ENCODE measurements around the gene OPRM1. TPM values are rescaled to one million over a fixed set of nuclear protein-coding genes. Genes with fewer than 3 reads are reported as not detected.

OPRM1 gene
- total RNA-seq, 1 experiment from 2014 or later, result not detected

DNA sequence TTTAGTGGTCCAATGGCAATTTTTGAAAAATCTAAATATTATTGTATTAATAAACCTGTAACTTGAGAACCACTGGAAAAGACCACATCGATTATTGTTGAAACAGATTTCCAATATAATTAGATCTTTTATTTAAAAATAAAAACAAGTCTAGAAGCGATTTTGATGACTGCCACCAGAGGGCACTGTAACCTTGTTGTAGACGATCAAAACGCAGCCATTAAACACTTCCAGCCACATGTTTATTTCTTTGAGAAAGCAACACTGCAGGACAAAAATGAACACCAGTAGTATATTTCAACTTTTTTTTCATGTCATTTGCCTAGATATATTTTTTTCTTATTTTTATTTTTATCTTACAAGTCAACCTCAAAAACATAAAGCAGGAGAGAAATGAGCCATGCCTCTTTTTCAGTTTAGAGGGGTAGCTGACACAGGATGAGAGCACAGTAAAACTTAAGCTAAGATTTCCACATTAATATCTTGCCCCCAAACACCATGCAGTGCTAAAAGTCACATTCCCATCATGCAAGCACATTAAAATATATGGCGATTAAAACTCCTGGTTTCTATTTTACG lies 115.4 kb downstream of the OPRM1 start:
- H3K79me2 ChIP-seq (ENCODE audit: insufficient read depth, low read length), result no peaks in the 10 kb centered on the region
- Mint-ChIP-seq H3K4me1 (peaks cover 7 to 10% of the 10 kb centered on the region in 2 experiments), H3K4me3 (no peak overlapping the region), H3K9me3 (peaks cover 11 to 14% of the 10 kb centered on the region in 2 experiments), H3K36me3 (ENCODE audit: insufficient read depth in 1 of 3, low read depth in 3 of 3) (peaks cover 4 to 13% (median 13%) of the 10 kb centered on the region in 3 experiments; a peak in 4 of 7 replicates), H3K27ac (no peak overlapping the region), H3K27me3 (ENCODE audit: low read depth) (no peaks in the 10 kb centered on the region)
- no peak overlapping the region for H3K4ac ChIP-seq (ENCODE audit: low read depth, low read length)
- DNase-seq, result no peak
- H2BK12ac ChIP-seq (ENCODE audit: insufficient read length, low read depth, low read length), result no peak overlapping the region
- H3K9ac ChIP-seq (ENCODE audit: extremely low read depth, insufficient read length, low read length), result no peak overlapping the region
- no peaks in the 10 kb centered on the region for H3K4me1 ChIP-seq (ENCODE audit: insufficient read depth, low read length)
- no peak overlapping the region for H4K5ac ChIP-seq (ENCODE audit: insufficient read length, low read depth, low read length)
- H2BK120ac ChIP-seq (ENCODE audit: low read depth, low read length, poor library complexity, severe bottlenecking), result no peak overlapping the region
- no peak overlapping the region for H3K4me2 ChIP-seq (ENCODE audit: insufficient read depth, insufficient read length, low read length)
- H3K79me1 ChIP-seq (ENCODE audit: insufficient read depth, low read depth, low read length, poor library complexity, severe bottlenecking), result no peaks in the 10 kb centered on the region
- WGBS (ENCODE audit: extremely low coverage, insufficient read length, low lambda C conversion rate), result no CpG with 5 or more reads among the region's 6 CpGs
- H3K27ac ChIP-seq (ENCODE audit: insufficient read length, low read depth, low read length), result no peak overlapping the region
- no peak overlapping the region for H3K23ac ChIP-seq (ENCODE audit: insufficient read length, low read depth, low read length)
- H2BK20ac ChIP-seq (ENCODE audit: low read depth, low read length, poor library complexity, severe bottlenecking), result no peak overlapping the region
- no peak overlapping the region for H4K8ac ChIP-seq (replicated peaks; ENCODE audit: insufficient read length, low read depth, low read length)
- H4K91ac ChIP-seq (ENCODE audit: insufficient read length, low read depth, low read length), result no peak overlapping the region
- no peak overlapping the region for H2AFZ ChIP-seq (ENCODE audit: low read length)
- no peaks in the 10 kb centered on the region for H3K23me2 ChIP-seq (ENCODE audit: insufficient read length, low read depth, low read length, poor library complexity, severe bottlenecking)
- peaks cover 10% of the 10 kb centered on the region for H3K9me3 ChIP-seq (ENCODE audit: control insufficient read depth, low read depth, low read length)
- no peak overlapping the region for H2BK5ac ChIP-seq (ENCODE audit: insufficient read length, low read length)
- H3T11ph ChIP-seq (ENCODE audit: low read length), result no peak overlapping the region
- H2BK15ac ChIP-seq (ENCODE audit: low read depth, low read length), result no peak overlapping the region
- no peak overlapping the region for H3K56ac ChIP-seq (ENCODE audit: insufficient read length, low read depth, low read length)
- no peak overlapping the region for H3K18ac ChIP-seq (ENCODE audit: insufficient read length, low read depth, low read length)
- TF ChIP-seq, protein P1, sequence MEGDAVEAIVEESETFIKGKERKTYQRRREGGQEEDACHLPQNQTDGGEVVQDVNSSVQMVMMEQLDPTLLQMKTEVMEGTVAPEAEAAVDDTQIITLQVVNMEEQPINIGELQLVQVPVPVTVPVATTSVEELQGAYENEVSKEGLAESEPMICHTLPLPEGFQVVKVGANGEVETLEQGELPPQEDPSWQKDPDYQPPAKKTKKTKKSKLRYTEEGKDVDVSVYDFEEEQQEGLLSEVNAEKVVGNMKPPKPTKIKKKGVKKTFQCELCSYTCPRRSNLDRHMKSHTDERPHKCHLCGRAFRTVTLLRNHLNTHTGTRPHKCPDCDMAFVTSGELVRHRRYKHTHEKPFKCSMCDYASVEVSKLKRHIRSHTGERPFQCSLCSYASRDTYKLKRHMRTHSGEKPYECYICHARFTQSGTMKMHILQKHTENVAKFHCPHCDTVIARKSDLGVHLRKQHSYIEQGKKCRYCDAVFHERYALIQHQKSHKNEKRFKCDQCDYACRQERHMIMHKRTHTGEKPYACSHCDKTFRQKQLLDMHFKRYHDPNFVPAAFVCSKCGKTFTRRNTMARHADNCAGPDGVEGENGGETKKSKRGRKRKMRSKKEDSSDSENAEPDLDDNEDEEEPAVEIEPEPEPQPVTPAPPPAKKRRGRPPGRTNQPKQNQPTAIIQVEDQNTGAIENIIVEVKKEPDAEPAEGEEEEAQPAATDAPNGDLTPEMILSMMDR (conservative IDR thresholded peaks at IDR 0.05), result peak; percentile 88
- no peak overlapping the region for H3K14ac ChIP-seq (ENCODE audit: insufficient read depth, low read length)
- H2AK5ac ChIP-seq (ENCODE audit: insufficient read length, low read length), result no peak overlapping the region
- H3K27me3 ChIP-seq (ENCODE audit: insufficient read depth, low read length), result no peaks in the 10 kb centered on the region
- H4K20me1 ChIP-seq (ENCODE audit: control insufficient read depth, insufficient read depth, insufficient read length), result no peaks in the 10 kb centered on the region

Measured in H9 (cell line).